ENCODE measurements around the gene CADPS. TPM values are rescaled to one million over a fixed set of nuclear protein-coding genes. Genes with fewer than 3 reads are reported as not detected.

CADPS gene
- polyA plus RNA-seq, 2 donors: 0.09 to 0.20 TPM

DNA sequence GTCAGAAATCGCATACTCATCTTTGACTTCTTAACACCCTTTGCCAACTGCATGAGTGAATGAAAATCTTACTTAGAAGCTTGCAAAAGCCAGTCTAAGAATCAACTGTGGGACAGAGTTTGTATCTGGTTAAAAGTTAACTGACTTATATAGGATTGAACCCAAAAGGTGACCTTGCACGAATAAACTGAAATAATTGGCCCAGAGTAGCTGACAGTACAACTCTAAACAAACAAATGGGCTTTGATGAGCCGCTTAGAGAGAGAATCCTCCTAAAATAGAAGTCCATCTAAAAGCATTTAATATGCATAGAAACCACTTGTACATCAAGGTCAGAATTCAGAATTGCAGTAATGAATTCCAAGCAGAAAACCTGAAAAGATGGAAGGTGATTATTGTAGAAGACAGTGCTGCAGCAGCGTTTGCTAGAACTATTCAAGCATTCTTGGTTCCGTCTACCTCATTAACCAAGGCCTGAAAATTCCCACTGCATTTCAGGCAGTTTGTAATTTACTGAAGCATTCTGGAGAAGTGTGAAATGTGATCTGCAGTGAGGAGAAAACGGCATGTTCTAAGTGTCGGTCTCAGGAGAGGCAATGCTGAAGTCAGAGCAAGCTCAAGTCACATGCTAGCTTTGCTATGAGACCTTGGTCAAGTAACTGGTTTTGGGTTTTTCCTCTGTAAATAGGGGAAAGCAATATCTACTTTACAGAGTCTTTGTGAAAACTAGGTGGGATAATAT is 103.7 kb downstream of the CADPS start:
- Histone ChIP-seq H3K4me3 (ENCODE audit: low read depth in 1 of 2, low read length in 2 of 2) (no peak overlapping the region), H3K27me3 (ENCODE audit: control insufficient read depth in 1 of 2, insufficient read depth in 2 of 2, low read length in 2 of 2) (no peaks in the 10 kb centered on the region), H3K9me3 (ENCODE audit: control insufficient read depth in 2 of 2, insufficient read depth in 1 of 2, low read depth in 1 of 2, low read length in 1 of 2) (no peaks in the 10 kb centered on the region), H3K4me1 (ENCODE audit: control insufficient read depth in 2 of 2, insufficient read depth in 2 of 2, low read length in 1 of 2) (no peaks in the 10 kb centered on the region), H3K27ac (ENCODE audit: low read depth in 2 of 2, low read length in 1 of 2) (no peak overlapping the region), H3K36me3 (ENCODE audit: control insufficient read depth in 2 of 2, insufficient read depth in 2 of 2, low read length in 1 of 2) (no peaks in the 10 kb centered on the region)
- 72 to 75% methylated on average over 7 of the region's 7 CpGs for WGBS, 2 donors

- H3K27me3 ChIP-seq (ENCODE audit: control insufficient read depth in 1 of 2, insufficient read depth in 2 of 2, low read length in 2 of 2): no peaks in the 10 kb centered on the region
Measured at GRCh38 chr3:62768896-62769295, 106.3 kb downstream of the CADPS start.

GRCh38 chr3:62761711-62762110 is 113.5 kb downstream of the CADPS start:
- Histone ChIP-seq H3K9me3 (ENCODE audit: control insufficient read depth in 2 of 2, insufficient read depth in 1 of 2, low read depth in 1 of 2, low read length in 1 of 2) (no peaks in the 10 kb centered on the region), H3K4me3 (ENCODE audit: low read depth in 1 of 2, low read length in 2 of 2) (no peak overlapping the region), H3K4me1 (ENCODE audit: control insufficient read depth in 2 of 2, insufficient read depth in 2 of 2, low read length in 1 of 2) (no peaks in the 10 kb centered on the region), H3K27ac (ENCODE audit: low read depth in 2 of 2, low read length in 1 of 2) (no peak overlapping the region), H3K36me3 (ENCODE audit: control insufficient read depth in 2 of 2, insufficient read depth in 2 of 2, low read length in 1 of 2) (no peaks in the 10 kb centered on the region), H3K27me3 (ENCODE audit: control insufficient read depth in 1 of 2, insufficient read depth in 2 of 2, low read length in 2 of 2) (no peaks in the 10 kb centered on the region)
- 82 to 89% methylated on average over 1 of the region's 1 CpG for WGBS, 2 donors

More at GRCh38 chr3:62768896-62769295, 106.3 kb downstream of the CADPS start:
- WGBS, 2 donors: 35 to 48% methylated on average over 2 of the region's 2 CpGs
- Histone ChIP-seq H3K27ac (ENCODE audit: low read depth in 2 of 2, low read length in 1 of 2) (no peak overlapping the region), H3K4me1 (ENCODE audit: control insufficient read depth in 2 of 2, insufficient read depth in 2 of 2, low read length in 1 of 2) (no peaks in the 10 kb centered on the region), H3K4me3 (ENCODE audit: low read depth in 1 of 2, low read length in 2 of 2) (no peak overlapping the region), H3K36me3 (ENCODE audit: control insufficient read depth in 2 of 2, insufficient read depth in 2 of 2, low read length in 1 of 2) (no peaks in the 10 kb centered on the region), H3K9me3 (ENCODE audit: control insufficient read depth in 2 of 2, insufficient read depth in 1 of 2, low read depth in 1 of 2, low read length in 1 of 2) (no peaks in the 10 kb centered on the region)

DNA sequence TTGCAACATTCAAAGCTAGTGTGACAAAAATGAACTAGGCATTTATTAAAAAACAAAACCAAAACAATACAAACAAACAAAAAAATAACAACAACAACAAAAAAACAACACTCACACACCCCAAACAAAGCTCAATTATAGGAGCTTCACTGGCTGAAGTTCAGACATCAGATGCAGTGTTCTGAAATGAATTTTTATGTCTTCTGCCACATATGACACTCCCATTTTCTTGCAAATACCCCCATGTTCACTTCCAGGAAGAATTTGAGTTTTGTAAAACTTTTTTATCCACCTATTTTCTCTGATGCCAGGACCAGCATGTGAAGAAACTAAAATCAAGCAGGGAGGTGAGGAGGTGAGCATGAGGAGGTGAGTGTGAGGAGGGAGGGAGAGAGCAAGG is 113.9 kb downstream of the CADPS start:
- H3K27me3 ChIP-seq (ENCODE audit: control insufficient read depth in 1 of 2, insufficient read depth in 2 of 2, low read length in 2 of 2): no peaks in the 10 kb centered on the region
- H3K36me3 ChIP-seq (ENCODE audit: control insufficient read depth in 2 of 2, insufficient read depth in 2 of 2, low read length in 1 of 2): no peaks in the 10 kb centered on the region
- H3K4me3 ChIP-seq (ENCODE audit: low read depth in 1 of 2, low read length in 2 of 2): no peak overlapping the region
- no peaks in the 10 kb centered on the region for H3K9me3 ChIP-seq (ENCODE audit: control insufficient read depth in 2 of 2, insufficient read depth in 1 of 2, low read depth in 1 of 2, low read length in 1 of 2)
- H3K4me1 ChIP-seq (ENCODE audit: control insufficient read depth in 2 of 2, insufficient read depth in 2 of 2, low read length in 1 of 2): no peaks in the 10 kb centered on the region
- no peak overlapping the region for H3K27ac ChIP-seq (ENCODE audit: low read depth in 2 of 2, low read length in 1 of 2)

GRCh38 chr3:62758296-62759066 is 116.7 kb downstream of the CADPS start:
- Histone ChIP-seq H3K27ac (ENCODE audit: low read depth in 2 of 2, low read length in 1 of 2) (no peak overlapping the region), H3K36me3 (ENCODE audit: control insufficient read depth in 2 of 2, insufficient read depth in 2 of 2, low read length in 1 of 2) (no peaks in the 10 kb centered on the region), H3K4me1 (ENCODE audit: control insufficient read depth in 2 of 2, insufficient read depth in 2 of 2, low read length in 1 of 2) (no peaks in the 10 kb centered on the region), H3K9me3 (ENCODE audit: control insufficient read depth in 2 of 2, insufficient read depth in 1 of 2, low read depth in 1 of 2, low read length in 1 of 2) (no peaks in the 10 kb centered on the region), H3K27me3 (ENCODE audit: control insufficient read depth in 1 of 2, insufficient read depth in 2 of 2, low read length in 2 of 2) (no peaks in the 10 kb centered on the region), H3K4me3 (ENCODE audit: low read depth in 1 of 2, low read length in 2 of 2) (no peak overlapping the region)
- WGBS, 2 donors: 49 to 55% methylated on average over 3 of the region's 3 CpGs

GRCh38 chr3:62757045-62757444 is 118.2 kb downstream of the CADPS start:
- Histone ChIP-seq H3K9me3 (ENCODE audit: control insufficient read depth in 2 of 2, insufficient read depth in 1 of 2, low read depth in 1 of 2, low read length in 1 of 2) (no peaks in the 10 kb centered on the region), H3K4me1 (ENCODE audit: control insufficient read depth in 2 of 2, insufficient read depth in 2 of 2, low read length in 1 of 2) (no peaks in the 10 kb centered on the region), H3K4me3 (ENCODE audit: low read depth in 1 of 2, low read length in 2 of 2) (no peak overlapping the region), H3K27ac (ENCODE audit: low read depth in 2 of 2, low read length in 1 of 2) (no peak overlapping the region), H3K27me3 (ENCODE audit: control insufficient read depth in 1 of 2, insufficient read depth in 2 of 2, low read length in 2 of 2) (no peaks in the 10 kb centered on the region), H3K36me3 (ENCODE audit: control insufficient read depth in 2 of 2, insufficient read depth in 2 of 2, low read length in 1 of 2) (no peaks in the 10 kb centered on the region)
- WGBS, 2 donors: 67% methylated on average over 4 of the region's 4 CpGs

DNA sequence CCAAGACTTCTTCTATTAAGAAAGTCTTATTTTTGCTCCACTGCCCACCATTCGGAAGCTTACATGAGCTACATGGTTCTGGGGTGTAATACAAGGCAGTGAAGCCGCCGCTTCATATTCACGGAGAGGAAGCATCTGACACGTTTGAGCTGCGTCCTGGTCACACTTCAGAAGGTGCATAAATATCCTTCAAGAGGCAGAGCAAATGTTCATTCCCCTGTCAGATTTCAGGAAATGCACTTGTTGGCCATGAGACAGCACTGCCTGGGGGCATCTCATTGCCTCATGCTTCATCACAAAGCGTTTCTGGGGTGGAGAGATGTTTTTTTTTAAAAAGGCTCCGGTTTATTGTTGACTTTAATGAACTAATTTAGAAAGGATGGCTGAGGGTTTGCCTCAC is 119.9 kb downstream of the CADPS start:
- H3K27me3 ChIP-seq (ENCODE audit: control insufficient read depth in 1 of 2, insufficient read depth in 2 of 2, low read length in 2 of 2): no peaks in the 10 kb centered on the region
- no peaks in the 10 kb centered on the region for H3K9me3 ChIP-seq (ENCODE audit: control insufficient read depth in 2 of 2, insufficient read depth in 1 of 2, low read depth in 1 of 2, low read length in 1 of 2)
- no peaks in the 10 kb centered on the region for H3K36me3 ChIP-seq (ENCODE audit: control insufficient read depth in 2 of 2, insufficient read depth in 2 of 2, low read length in 1 of 2)
- no peaks in the 10 kb centered on the region for H3K4me1 ChIP-seq (ENCODE audit: control insufficient read depth in 2 of 2, insufficient read depth in 2 of 2, low read length in 1 of 2)
- no peak overlapping the region for H3K4me3 ChIP-seq (ENCODE audit: low read depth in 1 of 2, low read length in 2 of 2)
- no peak overlapping the region for H3K27ac ChIP-seq (ENCODE audit: low read depth in 2 of 2, low read length in 1 of 2)
- 44 to 58% methylated on average over 8 of the region's 8 CpGs for WGBS, 2 donors

DNA sequence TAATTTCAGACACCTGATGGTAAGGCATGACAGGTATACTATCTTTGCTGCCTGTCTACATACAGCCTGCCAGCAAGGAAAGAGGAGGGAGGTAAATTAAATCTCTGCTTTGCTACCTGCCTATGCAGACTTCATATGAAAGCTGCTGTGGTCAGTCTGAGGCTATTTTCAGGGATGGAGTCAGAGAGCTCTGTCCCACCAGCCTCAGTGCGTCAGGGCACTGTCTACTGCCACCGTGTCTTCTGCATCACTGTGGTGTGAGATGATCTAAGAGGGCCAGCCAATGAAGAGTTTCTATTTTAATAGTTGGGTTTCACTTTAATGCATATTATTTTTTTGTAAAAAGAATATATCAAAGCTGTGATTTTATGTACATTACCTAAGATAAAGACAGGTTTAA is 125.6 kb downstream of the CADPS start:
- Histone ChIP-seq H3K36me3 (ENCODE audit: control insufficient read depth in 2 of 2, insufficient read depth in 2 of 2, low read length in 1 of 2) (no peaks in the 10 kb centered on the region), H3K27me3 (ENCODE audit: control insufficient read depth in 1 of 2, insufficient read depth in 2 of 2, low read length in 2 of 2) (no peaks in the 10 kb centered on the region), H3K4me3 (ENCODE audit: low read depth in 1 of 2, low read length in 2 of 2) (no peak overlapping the region), H3K27ac (ENCODE audit: low read depth in 2 of 2, low read length in 1 of 2) (no peak overlapping the region), H3K9me3 (ENCODE audit: control insufficient read depth in 2 of 2, insufficient read depth in 1 of 2, low read depth in 1 of 2, low read length in 1 of 2) (no peaks in the 10 kb centered on the region), H3K4me1 (ENCODE audit: control insufficient read depth in 2 of 2, insufficient read depth in 2 of 2, low read length in 1 of 2) (no peaks in the 10 kb centered on the region)
- 77% methylated on average over 2 of the region's 2 CpGs for WGBS, 2 donors

GRCh38 chr3:62749130-62749529 is 126.1 kb downstream of the CADPS start:
- Histone ChIP-seq H3K4me1 (ENCODE audit: control insufficient read depth in 2 of 2, insufficient read depth in 2 of 2, low read length in 1 of 2) (no peaks in the 10 kb centered on the region), H3K36me3 (ENCODE audit: control insufficient read depth in 2 of 2, insufficient read depth in 2 of 2, low read length in 1 of 2) (no peaks in the 10 kb centered on the region), H3K4me3 (ENCODE audit: low read depth in 1 of 2, low read length in 2 of 2) (no peak overlapping the region), H3K27ac (ENCODE audit: low read depth in 2 of 2, low read length in 1 of 2) (no peak overlapping the region), H3K27me3 (ENCODE audit: control insufficient read depth in 1 of 2, insufficient read depth in 2 of 2, low read length in 2 of 2) (no peaks in the 10 kb centered on the region), H3K9me3 (ENCODE audit: control insufficient read depth in 2 of 2, insufficient read depth in 1 of 2, low read depth in 1 of 2, low read length in 1 of 2) (no peaks in the 10 kb centered on the region)
- WGBS, 2 donors: 52 to 71% methylated on average over 4 of the region's 4 CpGs

DNA sequence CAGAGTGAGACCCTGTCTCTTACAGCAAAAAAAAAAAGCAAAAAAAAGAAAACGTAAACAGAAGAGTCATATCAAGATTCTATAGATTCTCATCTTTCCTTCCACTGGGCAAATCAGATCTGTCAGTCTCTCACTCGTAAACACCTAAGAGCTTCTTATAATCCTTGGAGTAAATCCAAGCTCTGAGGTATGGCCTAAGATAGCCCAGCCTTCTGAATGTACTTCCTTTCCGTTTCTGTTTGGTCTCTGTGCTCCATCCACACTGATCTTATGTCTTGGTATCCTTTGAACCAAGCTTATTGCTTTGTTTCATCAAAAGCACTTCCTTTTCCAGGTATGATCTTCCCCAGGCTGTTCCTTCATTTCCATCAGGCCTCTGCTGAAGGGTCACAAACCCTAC is 137.8 kb downstream of the CADPS start:
- Histone ChIP-seq H3K27ac (ENCODE audit: low read depth in 2 of 2, low read length in 1 of 2) (no peak overlapping the region), H3K4me3 (ENCODE audit: low read depth in 1 of 2, low read length in 2 of 2) (no peak overlapping the region), H3K9me3 (ENCODE audit: control insufficient read depth in 2 of 2, insufficient read depth in 1 of 2, low read depth in 1 of 2, low read length in 1 of 2) (peaks cover 0 to 2% of the 10 kb centered on the region in 2 donors), H3K27me3 (ENCODE audit: control insufficient read depth in 1 of 2, insufficient read depth in 2 of 2, low read length in 2 of 2) (no peaks in the 10 kb centered on the region), H3K4me1 (ENCODE audit: control insufficient read depth in 2 of 2, insufficient read depth in 2 of 2, low read length in 1 of 2) (no peaks in the 10 kb centered on the region), H3K36me3 (ENCODE audit: control insufficient read depth in 2 of 2, insufficient read depth in 2 of 2, low read length in 1 of 2) (no peaks in the 10 kb centered on the region)
- WGBS, 2 donors: 69 to 76% methylated on average over 3 of the region's 3 CpGs
